Anterior cingulate cortex (tissue), 58 donors: ENCODE data around the gene COA8.
A peak's percentile ranks its signal among the peaks of the same experiment; 100 is the strongest.

Source experiments
- DNase-seq, 58 donors: peaks; one replicate each; lab custom pipeline; 2025; lab: John Stamatoyannopoulos, UW

The COA8 gene

GRCh38 chr14:103534576-103535061 lies 28.1 kb upstream of the COA8 start:
- DNase-seq, result no peak

GRCh38 chr14:103535081-103535890 lies 27.5 kb upstream of the COA8 start:
- no peak for DNase-seq

DNA sequence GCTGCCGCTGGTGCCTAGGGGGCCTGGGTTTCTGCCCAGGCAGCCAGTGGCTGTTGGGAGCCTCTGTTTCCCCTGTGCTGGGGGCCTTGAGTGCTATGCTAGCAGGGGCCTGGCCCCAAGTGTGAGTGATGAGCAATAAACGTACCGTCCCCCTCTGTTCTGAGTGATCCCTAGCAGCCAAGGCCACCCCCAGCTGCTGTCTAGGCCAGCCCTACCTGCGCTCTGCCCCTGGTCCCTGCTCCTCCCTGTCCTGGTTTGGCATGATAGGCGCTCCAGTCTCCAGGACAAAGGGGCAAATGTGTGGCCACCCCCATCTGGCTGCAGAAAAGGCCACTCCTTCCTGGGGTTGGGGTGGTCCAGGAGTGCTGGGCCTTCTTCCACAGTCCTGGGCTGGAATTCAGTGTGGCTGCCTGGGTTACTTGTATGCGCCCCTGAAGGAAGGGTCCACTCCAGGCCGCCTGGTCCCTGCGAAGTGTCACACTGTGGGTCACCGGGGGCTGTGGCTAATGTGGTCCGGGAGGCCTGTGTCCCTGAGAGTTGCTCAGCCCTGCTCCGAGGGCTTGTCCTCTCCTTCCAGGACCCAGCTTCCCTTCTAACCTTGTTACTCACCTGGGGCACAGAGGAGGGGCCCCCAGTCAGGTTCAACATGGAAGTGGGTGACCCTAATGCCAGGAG lies 26.7 kb upstream of the COA8 start:
- DNase-seq, result no peak

- no peak for DNase-seq
These were observed 26.1 kb upstream of the COA8 start for GRCh38 chr14:103536693-103537092.

DNA sequence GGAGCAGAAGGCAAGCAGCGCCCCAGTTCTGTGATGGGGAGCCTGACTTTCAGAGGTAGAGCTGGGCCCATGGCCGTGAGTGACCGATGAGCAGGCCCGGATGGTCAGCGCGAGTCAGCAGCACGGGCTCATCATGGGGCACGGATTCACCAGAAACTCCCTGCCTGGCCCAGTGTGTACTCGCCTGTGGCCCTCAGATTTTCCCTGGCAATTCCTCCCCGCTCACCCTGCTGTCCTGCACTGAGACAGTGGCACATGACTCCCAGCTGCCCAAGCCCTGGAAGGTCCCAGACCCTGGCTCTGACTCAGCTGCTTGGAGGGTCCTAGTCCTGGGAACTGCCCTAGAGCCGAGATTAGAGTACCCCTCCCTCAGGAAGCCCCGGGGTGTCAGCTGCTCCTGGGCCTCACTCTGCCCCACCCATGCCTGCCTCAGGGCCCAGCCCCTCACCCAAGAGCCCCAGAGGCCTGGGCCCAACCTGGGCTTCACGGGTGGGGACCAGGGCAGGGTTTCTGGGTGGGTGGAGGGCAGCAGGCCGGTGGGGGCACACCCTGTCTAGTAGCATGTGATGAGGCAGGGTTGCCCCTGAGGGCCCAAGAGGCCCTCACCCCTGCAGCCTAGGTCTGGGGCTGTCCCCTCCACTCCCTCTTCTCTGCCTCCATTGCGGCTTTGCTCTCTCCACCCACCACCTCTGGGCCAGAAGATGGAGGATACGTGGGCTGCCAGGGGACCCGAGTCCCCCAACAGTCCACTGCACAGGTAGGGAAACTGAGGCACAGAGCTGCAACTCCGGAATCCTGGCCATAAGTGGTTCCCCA lies 25.4 kb upstream of the COA8 start:
- no peak for DNase-seq

- peak in 21 of 58 donors; percentile 23 to 71 (median 50) for DNase-seq
These were observed 24.3 kb upstream of the COA8 start for GRCh38 chr14:103538291-103539055.

- no peak for DNase-seq
These were observed 23.5 kb upstream of the COA8 start for GRCh38 chr14:103539056-103539825.

- DNase-seq, result peak in 6 of 58 donors; percentile 21 to 56 (median 38)
These were observed 21.7 kb upstream of the COA8 start for GRCh38 chr14:103540821-103541708.

GRCh38 chr14:103541709-103542604 lies 20.8 kb upstream of the COA8 start:
- DNase-seq, result peak in 6 of 58 donors; percentile 61 to 78 (median 72)

GRCh38 chr14:103542605-103543088 lies 20.1 kb upstream of the COA8 start:
- DNase-seq, result peak in 55 of 58 donors; percentile 61 to 97 (median 89)

DNA sequence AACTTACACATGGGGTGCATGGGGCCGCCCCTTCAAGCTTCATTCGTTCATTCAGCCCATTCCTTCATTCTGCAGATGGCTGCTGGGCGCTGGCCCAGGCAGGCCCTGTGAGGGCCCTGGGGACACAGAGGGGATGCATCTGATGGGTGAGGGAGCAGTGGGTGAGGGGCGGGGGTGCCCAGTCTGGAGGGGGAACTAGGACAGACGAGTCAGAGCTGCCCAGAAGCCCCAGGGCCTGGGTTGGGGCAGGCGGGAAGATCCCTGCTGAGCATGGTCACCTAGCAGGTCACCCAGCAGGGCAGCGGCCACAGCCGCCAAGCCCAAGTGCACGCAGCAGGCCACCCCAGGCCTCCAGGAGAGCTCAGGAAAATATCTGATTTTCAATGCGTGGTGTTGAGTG lies 19.6 kb upstream of the COA8 start:
- DNase-seq, result peak in 22 of 58 donors; percentile 62 to 96 (median 79)

DNA sequence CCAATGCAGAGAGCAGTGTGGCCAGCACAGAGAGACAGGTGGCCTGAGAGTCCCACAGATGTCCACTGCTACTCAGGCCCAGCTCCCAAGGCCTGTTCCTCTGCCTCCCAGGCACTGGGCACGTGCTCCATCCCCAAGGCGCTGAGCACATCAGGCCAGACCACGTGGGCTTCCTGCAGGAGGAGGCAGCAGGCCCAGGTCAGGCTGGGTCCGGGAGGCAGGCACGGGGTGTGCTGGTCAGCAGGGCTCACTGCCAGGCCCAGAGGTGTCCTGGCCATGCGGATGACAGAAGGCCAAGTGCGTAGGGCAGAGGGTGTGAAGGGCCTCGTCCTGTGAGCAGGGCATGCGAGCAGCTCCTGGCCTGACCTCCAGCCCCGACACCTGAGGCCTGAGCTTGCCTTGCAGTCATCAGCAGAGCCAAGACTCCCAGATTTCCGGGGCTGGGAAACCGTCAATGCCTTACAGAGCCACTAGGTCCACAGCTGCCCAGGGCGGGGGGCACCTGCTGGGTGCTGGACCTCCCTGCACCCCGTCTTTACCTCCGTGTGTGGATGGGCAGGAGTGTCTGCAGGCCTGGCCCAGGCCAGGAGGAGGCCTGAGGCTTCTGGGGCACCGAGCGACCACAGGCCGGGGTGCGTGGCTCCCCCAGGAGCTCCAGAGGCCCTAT lies 18.9 kb upstream of the COA8 start:
- DNase-seq, result peak in 27 of 58 donors; percentile 38 to 79 (median 58)

DNA sequence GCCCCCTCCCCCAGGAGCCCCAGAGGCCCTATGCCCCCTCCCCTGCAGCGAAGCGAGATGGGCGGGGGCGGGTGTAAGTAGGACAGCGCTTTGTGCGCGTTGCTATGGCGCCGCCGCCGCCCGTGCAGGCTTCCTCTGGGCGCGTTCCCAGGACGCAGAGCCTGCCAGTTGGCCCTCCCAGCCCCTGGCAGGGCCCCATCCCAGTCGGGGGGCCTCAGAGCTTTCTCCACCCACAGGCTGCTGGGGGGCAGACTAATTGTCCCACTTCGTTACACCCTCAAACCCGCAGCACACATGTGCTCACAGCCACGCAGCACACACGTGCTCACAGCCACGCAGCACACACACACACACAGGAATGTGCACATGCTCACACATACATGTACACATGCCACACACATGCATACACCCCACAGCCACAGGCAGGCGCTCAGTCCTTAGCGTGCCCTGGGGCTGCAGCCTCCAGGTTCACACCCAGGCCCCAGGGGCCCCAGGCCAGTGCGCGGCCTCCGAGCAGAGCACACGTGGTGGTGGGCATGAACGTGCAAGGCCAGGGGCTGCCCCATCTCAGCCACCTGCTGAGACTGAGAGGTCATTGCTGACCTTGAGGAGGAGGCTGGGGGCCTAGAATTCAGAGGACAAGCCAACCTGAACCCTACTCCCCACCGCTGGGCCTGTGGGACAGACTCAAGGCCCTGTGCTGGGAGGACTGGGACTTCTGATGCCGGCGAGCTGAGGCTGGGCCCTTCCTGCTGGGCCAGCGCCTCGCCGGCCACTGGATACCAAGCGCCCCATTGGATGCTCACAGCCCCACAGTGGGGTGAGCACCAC lies 18.2 kb upstream of the COA8 start:
- DNase-seq, result peak in 57 of 58 donors; percentile 39 to 94 (median 84)

GRCh38 chr14:103545219-103545914 lies 17.4 kb upstream of the COA8 start:
- DNase-seq, result no peak
